ENCODE data around the gene CLRN1. TPM values are rescaled to one million over a fixed set of nuclear protein-coding genes. Genes with fewer than 3 reads are reported as not detected.

The CLRN1 gene
- total and polyA plus RNA-seq, 2 of the 13 experiments (the other 11 are each of a cell fraction or from before 2014, with no cell fraction given) = not detected

GRCh38 chr3:150961949-150962348, 10.6 kb downstream of the CLRN1 start:
- TF ChIP-seq ATAD3A (CRISPR knock-in tag; IDR thresholded peaks at IDR 0.05) (no peak), CEBPB (IDR thresholded peaks at IDR 0.05; ENCODE audit: borderline replicate concordance, low read depth, low read length) (no peak), ZNF609 (CRISPR knock-in tag; IDR thresholded peaks at IDR 0.05; ENCODE audit: borderline replicate concordance) (no peak), ZBTB7B (CRISPR knock-in tag; IDR thresholded peaks at IDR 0.05) (no peak), RORA (CRISPR knock-in tag; IDR thresholded peaks at IDR 0.05) (no peak), ZSCAN22 (CRISPR knock-in tag; IDR thresholded peaks at IDR 0.05) (no peak), NKX3-1 (CRISPR knock-in tag; IDR thresholded peaks at IDR 0.05) (no peak), ZNF703 (CRISPR knock-in tag; IDR thresholded peaks at IDR 0.05; ENCODE audit: borderline replicate concordance) (no peak), SALL2 (CRISPR knock-in tag; IDR thresholded peaks at IDR 0.05) (no peak), EP300 (IDR thresholded peaks at IDR 0.05; ENCODE audit: low read depth in 2 of 2, low read length in 2 of 2) (no peak), EP300 (CRISPR knock-in tag; IDR thresholded peaks at IDR 0.05; ENCODE audit: borderline replicate concordance) (no peak), MTERF4 (CRISPR knock-in tag; IDR thresholded peaks at IDR 0.05) (no peak), ZSCAN9 (CRISPR knock-in tag; IDR thresholded peaks at IDR 0.05; ENCODE audit: borderline replicate concordance) (no peak), ZXDC (CRISPR knock-in tag; IDR thresholded peaks at IDR 0.05) (no peak), GABPA (IDR thresholded peaks at IDR 0.05; ENCODE audit: low read depth, low read length) (no peak), GABPA (CRISPR knock-in tag; IDR thresholded peaks at IDR 0.05; ENCODE audit: low read depth) (no peak)
- 11% methylated on average over 4 of the region's 4 CpGs for WGBS (ENCODE audit: low lambda C conversion rate)
- Histone ChIP-seq H4K20me1 (ENCODE audit: insufficient read depth, low read length) (no peaks in the 10 kb centered on the region), H3K27ac (ENCODE audit: extremely low read length, insufficient read depth, low read length) (no peak overlapping the region), H3K4me1 (ENCODE audit: insufficient read depth, low read length) (no peaks in the 10 kb centered on the region), H3K9me3 (ENCODE audit: low read length) (no peaks in the 10 kb centered on the region), H3K9ac (ENCODE audit: insufficient read depth, low read depth, low read length) (no peak overlapping the region), H3K4me2 (ENCODE audit: low read depth, low read length) (no peak overlapping the region), H3K27me3 (ENCODE audit: control insufficient read depth in 1 of 2, insufficient read depth in 2 of 2, low read length in 2 of 2) (no peaks in the 10 kb centered on the region), H2AFZ (ENCODE audit: low read length) (no peak overlapping the region), H3K36me3 (replicated peaks in 1 of 2; ENCODE audit: control insufficient read depth in 1 of 2, insufficient read depth in 2 of 2, low read length in 2 of 2) (no peaks in the 10 kb centered on the region), H3K4me3 (replicated peaks in 1 of 3; ENCODE audit: insufficient read depth in 1 of 3, low read depth in 2 of 3, low read length in 3 of 3) (no peak overlapping the region), H3K79me2 (ENCODE audit: insufficient read depth, low read length) (no peaks in the 10 kb centered on the region)
- intact Hi-C loops (cut with micrococcal nuclease; ENCODE audit: unreplicated experiment) = no loop called here
- FAIRE-seq = no peak
- in situ Hi-C loops (cut with HindIII; ENCODE audit: extremely low pct_ligation_motif_present, low pct_unique_long_range_greater_than_20kb) = no loop called here
- DNase-seq (ENCODE audit: low spot score) = no peak
- POLR2A ChIA-PET = no interaction called here
- no peak for ATAC-seq
- CTCF ChIA-PET (ENCODE audit: low intra/inter-chr PET ratio, low total read pairs) = no interaction called here
- no TSS peak for BruUV-seq (replicated peaks)

Measured in HepG2 (cell line).